ENCODE results near the gene MUL1. TPM values are rescaled to one million over a fixed set of nuclear protein-coding genes. Genes with fewer than 3 reads are reported as not detected.

The MUL1 gene
- polyA plus RNA-seq, 1 of the 3 experiments (the other 2 are of a cell fraction) = 22.8 TPM

DNA sequence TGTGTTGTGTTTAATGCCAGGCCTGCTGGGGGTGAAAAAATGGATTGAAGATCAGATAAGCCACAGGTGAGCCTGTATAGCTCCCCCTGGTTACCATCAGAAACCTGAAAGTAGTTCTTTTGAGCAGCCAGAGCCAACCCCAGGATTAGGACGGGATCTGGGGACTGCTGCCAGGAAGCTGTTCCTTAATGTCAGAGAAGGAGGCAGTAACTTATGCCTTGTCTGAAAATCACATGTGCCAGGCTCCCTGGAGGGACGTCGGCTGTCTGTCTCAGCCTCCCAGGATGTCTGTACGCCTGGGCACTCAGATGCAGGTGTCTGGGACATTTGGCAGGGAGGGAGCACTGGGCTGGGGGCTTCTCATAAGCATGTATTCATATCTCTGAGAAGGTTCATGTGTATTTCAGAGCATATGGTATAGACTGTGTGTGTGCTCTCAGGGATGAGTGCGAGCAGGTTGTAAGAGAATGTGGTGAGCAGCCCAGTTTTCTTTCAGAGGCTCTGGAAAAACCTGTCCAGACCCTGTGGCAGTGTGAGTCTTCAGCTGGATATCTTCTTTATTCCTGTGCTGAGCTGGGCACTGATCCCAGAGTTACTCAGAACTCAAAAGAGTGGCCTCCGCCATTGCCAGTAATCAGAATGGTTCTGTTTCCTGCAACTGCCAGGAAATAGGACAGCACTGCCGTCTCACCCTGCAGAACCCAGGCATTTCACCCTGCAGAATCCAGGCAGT is 47.2 kb upstream of the MUL1 start:
- Histone ChIP-seq H4K20me1 (ENCODE audit: insufficient read depth) (no peaks in the 10 kb centered on the region), H3K4me3 (ENCODE audit: low read depth in 2 of 2, low read length in 1 of 2) (no peak overlapping the region), H3K9me3 (no peaks in the 10 kb centered on the region), H3K27ac (ENCODE audit: low read depth in 2 of 2, low read length in 1 of 2) (no peak overlapping the region), H3F3A (replicated peaks; ENCODE audit: insufficient read depth) (no peaks in the 10 kb centered on the region), H3K9ac (no peak overlapping the region), H3K79me2 (ENCODE audit: insufficient read depth) (no peaks in the 10 kb centered on the region), H2AFZ (ENCODE audit: low read depth) (no peak overlapping the region), H3K27me3 (ENCODE audit: insufficient read depth) (peaks cover 47% of the 10 kb centered on the region), H3K9me2 (no peaks in the 10 kb centered on the region), H3K4me1 (ENCODE audit: control insufficient read depth in 1 of 2, insufficient read depth in 2 of 2, low read depth in 1 of 2, low read length in 1 of 2) (peaks cover 0 to 17% of the 10 kb centered on the region in 2 experiments; a peak in 1 of 4 replicates), H3K36me3 (replicated peaks in 1 of 2; ENCODE audit: control insufficient read depth in 1 of 2, insufficient read depth in 2 of 2, low read length in 1 of 2) (no peaks in the 10 kb centered on the region), H3K4me2 (no peak overlapping the region)
- ChIA-PET POLR2A (no interaction called here), CTCF (no interaction called here)
- 66% methylated on average over 2 of the region's 7 CpGs for WGBS (ENCODE audit: low lambda C conversion rate)
- DNase-seq = no peak
- TF ChIP-seq NFIC (IDR thresholded peaks at IDR 0.05; ENCODE audit: borderline replicate concordance) (no peak), POLR2AphosphoS5 (IDR thresholded peaks at IDR 0.05; ENCODE audit: low read depth, low read length) (no peak), JUND (IDR thresholded peaks at IDR 0.05) (no peak), USF1 (IDR thresholded peaks at IDR 0.05; ENCODE audit: borderline replicate concordance, low read depth) (no peak), TAF1 (IDR thresholded peaks at IDR 0.05; ENCODE audit: borderline replicate concordance, low read depth, low read length) (no peak), RFX5 (IDR thresholded peaks at IDR 0.05; ENCODE audit: low read length) (no peak), SMC3 (IDR thresholded peaks at IDR 0.05; ENCODE audit: low read depth, low read length) (no peak), TCF12 (IDR thresholded peaks at IDR 0.05) (no peak), YY1 (IDR thresholded peaks at IDR 0.05; ENCODE audit: low read depth) (no peak), ELF1 (IDR thresholded peaks at IDR 0.05) (no peak), RCOR1 (IDR thresholded peaks at IDR 0.05; ENCODE audit: low read length) (no peak)
- TF ChIP-seq, protein P1, sequence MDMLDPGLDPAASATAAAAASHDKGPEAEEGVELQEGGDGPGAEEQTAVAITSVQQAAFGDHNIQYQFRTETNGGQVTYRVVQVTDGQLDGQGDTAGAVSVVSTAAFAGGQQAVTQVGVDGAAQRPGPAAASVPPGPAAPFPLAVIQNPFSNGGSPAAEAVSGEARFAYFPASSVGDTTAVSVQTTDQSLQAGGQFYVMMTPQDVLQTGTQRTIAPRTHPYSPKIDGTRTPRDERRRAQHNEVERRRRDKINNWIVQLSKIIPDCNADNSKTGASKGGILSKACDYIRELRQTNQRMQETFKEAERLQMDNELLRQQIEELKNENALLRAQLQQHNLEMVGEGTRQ (IDR thresholded peaks at IDR 0.05; ENCODE audit: borderline replicate concordance, low read depth, low read length) = no peak
- TF ChIP-seq, protein P2, sequence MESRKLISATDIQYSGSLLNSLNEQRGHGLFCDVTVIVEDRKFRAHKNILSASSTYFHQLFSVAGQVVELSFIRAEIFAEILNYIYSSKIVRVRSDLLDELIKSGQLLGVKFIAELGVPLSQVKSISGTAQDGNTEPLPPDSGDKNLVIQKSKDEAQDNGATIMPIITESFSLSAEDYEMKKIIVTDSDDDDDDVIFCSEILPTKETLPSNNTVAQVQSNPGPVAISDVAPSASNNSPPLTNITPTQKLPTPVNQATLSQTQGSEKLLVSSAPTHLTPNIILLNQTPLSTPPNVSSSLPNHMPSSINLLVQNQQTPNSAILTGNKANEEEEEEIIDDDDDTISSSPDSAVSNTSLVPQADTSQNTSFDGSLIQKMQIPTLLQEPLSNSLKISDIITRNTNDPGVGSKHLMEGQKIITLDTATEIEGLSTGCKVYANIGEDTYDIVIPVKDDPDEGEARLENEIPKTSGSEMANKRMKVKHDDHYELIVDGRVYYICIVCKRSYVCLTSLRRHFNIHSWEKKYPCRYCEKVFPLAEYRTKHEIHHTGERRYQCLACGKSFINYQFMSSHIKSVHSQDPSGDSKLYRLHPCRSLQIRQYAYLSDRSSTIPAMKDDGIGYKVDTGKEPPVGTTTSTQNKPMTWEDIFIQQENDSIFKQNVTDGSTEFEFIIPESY (IDR thresholded peaks at IDR 0.05; ENCODE audit: borderline replicate concordance, low read depth) = no peak

Measured in SK-N-SH (cell line).